SK-N-SH treated with all-trans-retinoic acid at 6 μM for 48 hours (cell line): ENCODE data around the gene SERPINF2.

ENCODE experiments used
- ATAC-seq: fragments of 200-7000 bp; cut with Tn5 transposase; 3 replicates; pipeline ENCODE4 v1.9.1; 2020; ENCODE audit warnings: mild to moderate bottlenecking, moderate library complexity
- BACH2 ChIP-seq: fragments of 250-450 bp; sonication (Bioruptor Pico); IDR thresholded peaks from 2 replicates; pipeline ENCODE4 v1.9.0; 2021; ENCODE audit warnings: mild to moderate bottlenecking, borderline replicate concordance
- CREB5 ChIP-seq: fragments of 250-450 bp; sonication (Bioruptor Pico); IDR thresholded peaks from 2 replicates; pipeline ENCODE4 v1.5.1; 2020; ENCODE audit warnings: low read depth, mild to moderate bottlenecking, moderate library complexity
- CSDC2 ChIP-seq: fragments of 250-450 bp; sonication (Bioruptor Pico); IDR thresholded peaks from 2 replicates; pipeline ENCODE4 v1.5.0; 2020; ENCODE audit warnings: mild to moderate bottlenecking, moderate library complexity
- POU6F1 ChIP-seq: fragments of 250-450 bp; sonication (Bioruptor Pico); IDR thresholded peaks from 2 replicates; pipeline ENCODE4 v1.8.0; 2021; ENCODE audit warnings: low read depth, mild to moderate bottlenecking, moderate library complexity, borderline replicate concordance
- PPARA ChIP-seq: fragments of 250-450 bp; sonication (Bioruptor Pico); IDR thresholded peaks from 2 replicates; pipeline ENCODE4 v1.5.0; 2020; ENCODE audit warnings: mild to moderate bottlenecking, borderline replicate concordance
- SNAI2 ChIP-seq: fragments of 250-450 bp; sonication (Bioruptor Pico); IDR thresholded peaks from 2 replicates; pipeline ENCODE4 v1.5.0; 2020; ENCODE audit warnings: mild to moderate bottlenecking, moderate library complexity
- TCF4 ChIP-seq: fragments of 250-450 bp; sonication (Bioruptor Pico); IDR thresholded peaks from 2 replicates; pipeline ENCODE4 v1.8.0; 2021; ENCODE audit warnings: mild to moderate bottlenecking, moderate library complexity, borderline replicate concordance
- TSHZ2 ChIP-seq: fragments of 250-450 bp; sonication (Bioruptor Pico); IDR thresholded peaks from 2 replicates; pipeline ENCODE4 v1.5.0; 2020; ENCODE audit warnings: mild to moderate bottlenecking, moderate library complexity
- ZC3H10 ChIP-seq: fragments of 250-450 bp; sonication (Bioruptor Pico); IDR thresholded peaks from 2 replicates; pipeline ENCODE4 v1.5.1; 2021; ENCODE audit warnings: mild to moderate bottlenecking, moderate library complexity
- ZFP3 ChIP-seq: fragments of 250-450 bp; sonication (Bioruptor Pico); IDR thresholded peaks from 2 replicates; pipeline ENCODE4 v1.5.0; 2020; ENCODE audit warnings: mild to moderate bottlenecking, moderate library complexity
- ZNF565 ChIP-seq: fragments of 450-650 bp; formaldehyde crosslinking; conservative IDR thresholded peaks from 2 replicates; pipeline ENCODE4 v1.5.0; 2020; ENCODE audit warnings: low read depth, mild to moderate bottlenecking, moderate library complexity
- ZNF70 ChIP-seq: fragments of 450-650 bp; formaldehyde crosslinking; IDR thresholded peaks from 2 replicates; pipeline ENCODE4 v1.5.0; 2020; ENCODE audit warnings: mild to moderate bottlenecking, moderate library complexity
- ZNF8 ChIP-seq: fragments of 450-650 bp; formaldehyde crosslinking; IDR thresholded peaks from 2 replicates; pipeline ENCODE4 v1.5.0; 2020; ENCODE audit warnings: mild to moderate bottlenecking, moderate library complexity

Gene SERPINF2

GRCh38 chr17:1787301-1787902 is 44.7 kb downstream of the SERPINF2 start:
- peak; percentile 96 for ATAC-seq
- TF ChIP-seq POU6F1 (CRISPR knock-in tag) (no peak), BACH2 (CRISPR knock-in tag) (no peak), ZFP3 (CRISPR knock-in tag) (0 out of 2 replicates have a peak, but pooled peaks have one; percentile 49), PPARA (CRISPR knock-in tag) (no peak), TSHZ2 (CRISPR knock-in tag) (no peak), CSDC2 (CRISPR knock-in tag) (0 out of 2 replicates have a peak, but pooled peaks have one; percentile 18), ZC3H10 (CRISPR knock-in tag) (peak; percentile 15; the same call in 1 of the 2 replicates), SNAI2 (peak; percentile 61; the same call in 1 of the 2 replicates)

GRCh38 chr17:1789936-1790335 is 47.3 kb downstream of the SERPINF2 start:
- TF ChIP-seq POU6F1 (CRISPR knock-in tag) (no peak), ZNF8 (CRISPR knock-in tag) (no peak), TSHZ2 (CRISPR knock-in tag) (no peak), ZNF565 (no peak), PPARA (CRISPR knock-in tag) (no peak), BACH2 (CRISPR knock-in tag) (no peak), ZC3H10 (CRISPR knock-in tag) (no peak), CREB5 (CRISPR knock-in tag) (no peak), ZNF70 (CRISPR knock-in tag) (no peak), SNAI2 (no peak), TCF4 (CRISPR knock-in tag) (no peak), ZFP3 (CRISPR knock-in tag) (no peak)
- ATAC-seq, result no peak

- ATAC-seq, result peak; percentile 39
- 0 out of 2 replicates have a peak, but pooled peaks have one; percentile 18 for TF ChIP-seq TSHZ2 (CRISPR knock-in tag)
- no peak for TF ChIP-seq ZFP3 (CRISPR knock-in tag)
- TF ChIP-seq TCF4 (CRISPR knock-in tag), result peak; percentile 78
Observed at GRCh38 chr17:1792495-1793446, 50.1 kb downstream of the SERPINF2 start.
